ENCODE data around the gene EIF1AD.

DNA sequence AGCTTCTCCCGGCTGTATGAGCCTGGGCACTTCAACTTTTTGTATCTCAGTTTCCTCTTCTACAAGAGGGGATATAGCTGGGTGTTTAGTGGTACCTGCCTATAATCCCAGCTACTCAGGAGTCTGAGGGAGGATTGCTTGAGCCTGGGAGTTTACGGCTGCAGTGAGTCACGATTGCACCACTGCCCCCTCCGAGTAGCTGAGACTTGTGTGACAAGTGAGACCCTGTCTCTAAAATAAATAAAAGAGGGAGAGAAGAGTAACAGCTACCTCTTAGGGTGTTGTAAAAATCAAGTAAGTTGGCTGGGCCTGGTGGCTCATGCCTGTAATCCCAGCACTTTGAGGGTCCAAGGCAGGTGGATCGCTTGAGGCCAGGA, 34.4 kb upstream of the EIF1AD start:
- TF ChIP-seq ZC3H10 (CRISPR knock-in tag; IDR thresholded peaks at IDR 0.05) (no peak), TOX (CRISPR knock-in tag; IDR thresholded peaks at IDR 0.05; ENCODE audit: borderline replicate concordance) (no peak), ZFP3 (CRISPR knock-in tag; IDR thresholded peaks at IDR 0.05) (no peak), PPARA (CRISPR knock-in tag; IDR thresholded peaks at IDR 0.05; ENCODE audit: borderline replicate concordance) (no peak), ZNF70 (CRISPR knock-in tag; IDR thresholded peaks at IDR 0.05) (no peak), RARB (CRISPR knock-in tag; IDR thresholded peaks at IDR 0.05) (no peak), TCF4 (CRISPR knock-in tag; IDR thresholded peaks at IDR 0.05; ENCODE audit: borderline replicate concordance) (no peak), GLIS3 (CRISPR knock-in tag; IDR thresholded peaks at IDR 0.05) (no peak), ZFP30 (CRISPR knock-in tag; IDR thresholded peaks at IDR 0.05) (no peak), OSR1 (CRISPR knock-in tag; IDR thresholded peaks at IDR 0.05) (no peak)
- TF ChIP-seq, protein P1, sequence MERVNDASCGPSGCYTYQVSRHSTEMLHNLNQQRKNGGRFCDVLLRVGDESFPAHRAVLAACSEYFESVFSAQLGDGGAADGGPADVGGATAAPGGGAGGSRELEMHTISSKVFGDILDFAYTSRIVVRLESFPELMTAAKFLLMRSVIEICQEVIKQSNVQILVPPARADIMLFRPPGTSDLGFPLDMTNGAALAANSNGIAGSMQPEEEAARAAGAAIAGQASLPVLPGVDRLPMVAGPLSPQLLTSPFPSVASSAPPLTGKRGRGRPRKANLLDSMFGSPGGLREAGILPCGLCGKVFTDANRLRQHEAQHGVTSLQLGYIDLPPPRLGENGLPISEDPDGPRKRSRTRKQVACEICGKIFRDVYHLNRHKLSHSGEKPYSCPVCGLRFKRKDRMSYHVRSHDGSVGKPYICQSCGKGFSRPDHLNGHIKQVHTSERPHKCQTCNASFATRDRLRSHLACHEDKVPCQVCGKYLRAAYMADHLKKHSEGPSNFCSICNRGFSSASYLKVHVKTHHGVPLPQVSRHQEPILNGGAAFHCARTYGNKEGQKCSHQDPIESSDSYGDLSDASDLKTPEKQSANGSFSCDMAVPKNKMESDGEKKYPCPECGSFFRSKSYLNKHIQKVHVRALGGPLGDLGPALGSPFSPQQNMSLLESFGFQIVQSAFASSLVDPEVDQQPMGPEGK (CRISPR knock-in tag; IDR thresholded peaks at IDR 0.05; ENCODE audit: borderline replicate concordance), result no peak

Measured in SK-N-SH treated with all-trans-retinoic acid at 6 μM for 48 hours (cell line).